ENCODE data around the gene COL13A1.

The COL13A1 gene

GRCh38 chr10:69892816-69893215, 91.1 kb downstream of the COL13A1 start:
- Mint-ChIP-seq H3K4me3 (no peak overlapping the region), H3K4me1 (ENCODE audit: low read depth) (no peaks in the 10 kb centered on the region), H3K27me3 (ENCODE audit: low read depth) (no peaks in the 10 kb centered on the region), H3K27ac (no peak overlapping the region), H3K9me3 (no peaks in the 10 kb centered on the region), H3K36me3 (ENCODE audit: low read depth) (no peaks in the 10 kb centered on the region)
- no peak for DNase-seq (ENCODE audit: low spot score)

- H3K9me3 Mint-ChIP-seq = no peaks in the 10 kb centered on the region
- no peak for DNase-seq (ENCODE audit: low spot score)
- no peaks in the 10 kb centered on the region for H3K4me1 Mint-ChIP-seq (ENCODE audit: low read depth)
- H3K36me3 Mint-ChIP-seq (ENCODE audit: low read depth) = no peaks in the 10 kb centered on the region
- no peak overlapping the region for H3K27ac Mint-ChIP-seq
- no peaks in the 10 kb centered on the region for H3K27me3 Mint-ChIP-seq (ENCODE audit: low read depth)
- H3K4me3 Mint-ChIP-seq = no peak overlapping the region
Observed at GRCh38 chr10:69893271-69893900, 91.7 kb downstream of the COL13A1 start.

GRCh38 chr10:69894156-69894555, 92.5 kb downstream of the COL13A1 start:
- no peaks in the 10 kb centered on the region for H3K27me3 Mint-ChIP-seq (ENCODE audit: low read depth)
- H3K36me3 Mint-ChIP-seq (ENCODE audit: low read depth) = no peaks in the 10 kb centered on the region
- H3K27ac Mint-ChIP-seq = no peak overlapping the region
- H3K4me1 Mint-ChIP-seq (ENCODE audit: low read depth) = no peaks in the 10 kb centered on the region
- H3K4me3 Mint-ChIP-seq = no peak overlapping the region
- no peak for DNase-seq (ENCODE audit: low spot score)
- H3K9me3 Mint-ChIP-seq = no peaks in the 10 kb centered on the region

- no peaks in the 10 kb centered on the region for H3K9me3 Mint-ChIP-seq
- no peaks in the 10 kb centered on the region for H3K27me3 Mint-ChIP-seq (ENCODE audit: low read depth)
- no peaks in the 10 kb centered on the region for H3K4me1 Mint-ChIP-seq (ENCODE audit: low read depth)
- H3K4me3 Mint-ChIP-seq = no peak overlapping the region
- no peak for DNase-seq (ENCODE audit: low spot score)
- no peak overlapping the region for H3K27ac Mint-ChIP-seq
- no peaks in the 10 kb centered on the region for H3K36me3 Mint-ChIP-seq (ENCODE audit: low read depth)
Observed at GRCh38 chr10:69895759-69896158, 94.1 kb downstream of the COL13A1 start.

GRCh38 chr10:69896606-69897231, 95.0 kb downstream of the COL13A1 start:
- Mint-ChIP-seq H3K27ac (no peak overlapping the region), H3K4me1 (ENCODE audit: low read depth) (no peaks in the 10 kb centered on the region), H3K9me3 (no peaks in the 10 kb centered on the region)

GRCh38 chr10:69897432-69897831, 95.7 kb downstream of the COL13A1 start:
- no peaks in the 10 kb centered on the region for H3K27me3 Mint-ChIP-seq (ENCODE audit: low read depth)
- no peaks in the 10 kb centered on the region for H3K9me3 Mint-ChIP-seq
- H3K36me3 Mint-ChIP-seq (ENCODE audit: low read depth) = no peaks in the 10 kb centered on the region
- H3K27ac Mint-ChIP-seq = no peak overlapping the region
- H3K4me3 Mint-ChIP-seq = no peak overlapping the region
- no peaks in the 10 kb centered on the region for H3K4me1 Mint-ChIP-seq (ENCODE audit: low read depth)
- no peak for DNase-seq (ENCODE audit: low spot score)

More at GRCh38 chr10:69896606-69897231, 95.0 kb downstream of the COL13A1 start:
- Mint-ChIP-seq H3K27me3 (ENCODE audit: low read depth) (no peaks in the 10 kb centered on the region), H3K4me3 (no peak overlapping the region), H3K36me3 (ENCODE audit: low read depth) (no peaks in the 10 kb centered on the region)
- DNase-seq (ENCODE audit: low spot score) = no peak

- H3K27ac Mint-ChIP-seq = no peak overlapping the region
- no peaks in the 10 kb centered on the region for H3K9me3 Mint-ChIP-seq
- no peaks in the 10 kb centered on the region for H3K27me3 Mint-ChIP-seq (ENCODE audit: low read depth)
- H3K4me3 Mint-ChIP-seq = no peak overlapping the region
- no peaks in the 10 kb centered on the region for H3K36me3 Mint-ChIP-seq (ENCODE audit: low read depth)
- no peaks in the 10 kb centered on the region for H3K4me1 Mint-ChIP-seq (ENCODE audit: low read depth)
- DNase-seq (ENCODE audit: low spot score) = no peak
Observed at GRCh38 chr10:69897999-69898398, 96.3 kb downstream of the COL13A1 start.

GRCh38 chr10:69898524-69898923, 96.8 kb downstream of the COL13A1 start:
- H3K4me1 Mint-ChIP-seq (ENCODE audit: low read depth) = no peaks in the 10 kb centered on the region
- H3K27me3 Mint-ChIP-seq (ENCODE audit: low read depth) = no peaks in the 10 kb centered on the region
- no peaks in the 10 kb centered on the region for H3K36me3 Mint-ChIP-seq (ENCODE audit: low read depth)
- no peak for DNase-seq (ENCODE audit: low spot score)
- no peaks in the 10 kb centered on the region for H3K9me3 Mint-ChIP-seq
- H3K27ac Mint-ChIP-seq = no peak overlapping the region
- H3K4me3 Mint-ChIP-seq = no peak overlapping the region

- no peaks in the 10 kb centered on the region for H3K36me3 Mint-ChIP-seq (ENCODE audit: low read depth)
- H3K27ac Mint-ChIP-seq = no peak overlapping the region
- no peaks in the 10 kb centered on the region for H3K27me3 Mint-ChIP-seq (ENCODE audit: low read depth)
- H3K4me3 Mint-ChIP-seq = no peak overlapping the region
- no peaks in the 10 kb centered on the region for H3K9me3 Mint-ChIP-seq
- no peak for DNase-seq (ENCODE audit: low spot score)
- no peaks in the 10 kb centered on the region for H3K4me1 Mint-ChIP-seq (ENCODE audit: low read depth)
Observed at GRCh38 chr10:69898941-69899340, 97.2 kb downstream of the COL13A1 start.

- no peak overlapping the region for H3K4me3 Mint-ChIP-seq
- DNase-seq (ENCODE audit: low spot score) = no peak
- H3K9me3 Mint-ChIP-seq = no peaks in the 10 kb centered on the region
- H3K27ac Mint-ChIP-seq = no peak overlapping the region
- H3K27me3 Mint-ChIP-seq (ENCODE audit: low read depth) = no peaks in the 10 kb centered on the region
- H3K36me3 Mint-ChIP-seq (ENCODE audit: low read depth) = no peaks in the 10 kb centered on the region
- H3K4me1 Mint-ChIP-seq (ENCODE audit: low read depth) = no peaks in the 10 kb centered on the region
Observed at GRCh38 chr10:69899727-69900595, 98.3 kb downstream of the COL13A1 start.

- Mint-ChIP-seq H3K27ac (no peak overlapping the region), H3K27me3 (ENCODE audit: low read depth) (no peaks in the 10 kb centered on the region), H3K36me3 (ENCODE audit: low read depth) (no peaks in the 10 kb centered on the region), H3K4me1 (ENCODE audit: low read depth) (no peaks in the 10 kb centered on the region), H3K4me3 (no peak overlapping the region), H3K9me3 (no peaks in the 10 kb centered on the region)
- DNase-seq (ENCODE audit: low spot score) = no peak
Observed at GRCh38 chr10:69901022-69901421, 99.3 kb downstream of the COL13A1 start.

GRCh38 chr10:69901628-69902505, 100.2 kb downstream of the COL13A1 start:
- H3K27ac Mint-ChIP-seq = no peak overlapping the region
- no peak overlapping the region for H3K4me3 Mint-ChIP-seq
- H3K36me3 Mint-ChIP-seq (ENCODE audit: low read depth) = no peaks in the 10 kb centered on the region
- DNase-seq (ENCODE audit: low spot score) = no peak
- H3K27me3 Mint-ChIP-seq (ENCODE audit: low read depth) = no peaks in the 10 kb centered on the region
- H3K4me1 Mint-ChIP-seq (ENCODE audit: low read depth) = no peaks in the 10 kb centered on the region
- no peaks in the 10 kb centered on the region for H3K9me3 Mint-ChIP-seq

- no peak for DNase-seq (ENCODE audit: low spot score)
- H3K27me3 Mint-ChIP-seq (ENCODE audit: low read depth) = peaks cover 3% of the 10 kb centered on the region
- H3K4me1 Mint-ChIP-seq (ENCODE audit: low read depth) = no peaks in the 10 kb centered on the region
- no peaks in the 10 kb centered on the region for H3K36me3 Mint-ChIP-seq (ENCODE audit: low read depth)
- no peak overlapping the region for H3K27ac Mint-ChIP-seq
- no peak overlapping the region for H3K4me3 Mint-ChIP-seq
- no peaks in the 10 kb centered on the region for H3K9me3 Mint-ChIP-seq
Observed at GRCh38 chr10:69902835-69903535, 101.3 kb downstream of the COL13A1 start.
